ENCODE results near the gene HOXB13.

The HOXB13 gene

GRCh38 chr17:48690655-48691054, 37.9 kb downstream of the HOXB13 start:
- TF ChIP-seq ZBTB7A (IDR thresholded peaks at IDR 0.05; ENCODE audit: low read depth) (no peak), CREB1 (IDR thresholded peaks at IDR 0.05; ENCODE audit: low read depth) (no peak), MAX (IDR thresholded peaks at IDR 0.05) (no peak), EGR1 (IDR thresholded peaks at IDR 0.05) (no peak), NFIC (IDR thresholded peaks at IDR 0.05) (no peak), RAD21 (IDR thresholded peaks at IDR 0.05; ENCODE audit: low read depth) (no peak), TEAD4 (IDR thresholded peaks at IDR 0.05) (no peak), CEBPB (IDR thresholded peaks at IDR 0.05) (no peak), TCF12 (IDR thresholded peaks at IDR 0.05; ENCODE audit: low read depth) (no peak), TAF1 (IDR thresholded peaks at IDR 0.05; ENCODE audit: low read depth) (no peak), YY1 (IDR thresholded peaks at IDR 0.05; ENCODE audit: low read depth) (no peak), EP300 (IDR thresholded peaks at IDR 0.05; ENCODE audit: borderline replicate concordance) (no peak), FOXM1 (IDR thresholded peaks at IDR 0.05; ENCODE audit: borderline replicate concordance, low read depth) (no peak), USF1 (IDR thresholded peaks at IDR 0.05) (no peak)
- TF ChIP-seq, protein P1, sequence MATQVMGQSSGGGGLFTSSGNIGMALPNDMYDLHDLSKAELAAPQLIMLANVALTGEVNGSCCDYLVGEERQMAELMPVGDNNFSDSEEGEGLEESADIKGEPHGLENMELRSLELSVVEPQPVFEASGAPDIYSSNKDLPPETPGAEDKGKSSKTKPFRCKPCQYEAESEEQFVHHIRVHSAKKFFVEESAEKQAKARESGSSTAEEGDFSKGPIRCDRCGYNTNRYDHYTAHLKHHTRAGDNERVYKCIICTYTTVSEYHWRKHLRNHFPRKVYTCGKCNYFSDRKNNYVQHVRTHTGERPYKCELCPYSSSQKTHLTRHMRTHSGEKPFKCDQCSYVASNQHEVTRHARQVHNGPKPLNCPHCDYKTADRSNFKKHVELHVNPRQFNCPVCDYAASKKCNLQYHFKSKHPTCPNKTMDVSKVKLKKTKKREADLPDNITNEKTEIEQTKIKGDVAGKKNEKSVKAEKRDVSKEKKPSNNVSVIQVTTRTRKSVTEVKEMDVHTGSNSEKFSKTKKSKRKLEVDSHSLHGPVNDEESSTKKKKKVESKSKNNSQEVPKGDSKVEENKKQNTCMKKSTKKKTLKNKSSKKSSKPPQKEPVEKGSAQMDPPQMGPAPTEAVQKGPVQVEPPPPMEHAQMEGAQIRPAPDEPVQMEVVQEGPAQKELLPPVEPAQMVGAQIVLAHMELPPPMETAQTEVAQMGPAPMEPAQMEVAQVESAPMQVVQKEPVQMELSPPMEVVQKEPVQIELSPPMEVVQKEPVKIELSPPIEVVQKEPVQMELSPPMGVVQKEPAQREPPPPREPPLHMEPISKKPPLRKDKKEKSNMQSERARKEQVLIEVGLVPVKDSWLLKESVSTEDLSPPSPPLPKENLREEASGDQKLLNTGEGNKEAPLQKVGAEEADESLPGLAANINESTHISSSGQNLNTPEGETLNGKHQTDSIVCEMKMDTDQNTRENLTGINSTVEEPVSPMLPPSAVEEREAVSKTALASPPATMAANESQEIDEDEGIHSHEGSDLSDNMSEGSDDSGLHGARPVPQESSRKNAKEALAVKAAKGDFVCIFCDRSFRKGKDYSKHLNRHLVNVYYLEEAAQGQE (IDR thresholded peaks at IDR 0.05; ENCODE audit: low read depth) = no peak

DNA sequence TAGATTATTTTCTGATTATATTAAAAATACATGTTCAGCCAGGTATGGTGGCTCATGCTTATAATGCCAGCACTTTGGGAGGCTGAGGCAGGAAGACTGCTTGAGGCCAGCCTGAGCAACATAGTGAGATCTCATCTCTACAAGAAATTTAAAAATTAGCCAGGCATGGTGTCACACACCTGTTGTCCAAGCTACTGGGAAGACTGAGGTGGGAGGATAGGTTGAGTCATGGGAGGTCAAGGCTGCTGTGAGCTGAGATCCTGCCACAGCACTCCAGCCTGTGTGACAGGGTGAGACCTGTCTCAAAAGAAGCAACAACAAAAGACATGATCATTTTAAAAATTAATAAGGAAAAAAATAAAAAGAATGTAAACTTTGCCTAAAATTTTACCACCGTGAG, 46.9 kb downstream of the HOXB13 start:
- no peak for TF ChIP-seq USF1 (IDR thresholded peaks at IDR 0.05)
- no peak for TF ChIP-seq RAD21 (IDR thresholded peaks at IDR 0.05; ENCODE audit: low read depth)
- TF ChIP-seq FOXM1 (IDR thresholded peaks at IDR 0.05; ENCODE audit: borderline replicate concordance, low read depth) = no peak
- no peak for TF ChIP-seq YY1 (IDR thresholded peaks at IDR 0.05; ENCODE audit: low read depth)
- no peak for TF ChIP-seq EP300 (IDR thresholded peaks at IDR 0.05; ENCODE audit: borderline replicate concordance)
- TF ChIP-seq TEAD4 (IDR thresholded peaks at IDR 0.05) = no peak
- TF ChIP-seq CEBPB (IDR thresholded peaks at IDR 0.05) = no peak
- TF ChIP-seq CREB1 (IDR thresholded peaks at IDR 0.05; ENCODE audit: low read depth) = no peak
- no peak for TF ChIP-seq MAX (IDR thresholded peaks at IDR 0.05)
- no peak for TF ChIP-seq EGR1 (IDR thresholded peaks at IDR 0.05)
- TF ChIP-seq NFIC (IDR thresholded peaks at IDR 0.05) = no peak
- no peak for TF ChIP-seq TCF12 (IDR thresholded peaks at IDR 0.05; ENCODE audit: low read depth)
- TF ChIP-seq, protein P1 (IDR thresholded peaks at IDR 0.05; ENCODE audit: low read depth) = no peak
- TF ChIP-seq TAF1 (IDR thresholded peaks at IDR 0.05; ENCODE audit: low read depth) = no peak
- no peak for TF ChIP-seq ZBTB7A (IDR thresholded peaks at IDR 0.05; ENCODE audit: low read depth)

DNA sequence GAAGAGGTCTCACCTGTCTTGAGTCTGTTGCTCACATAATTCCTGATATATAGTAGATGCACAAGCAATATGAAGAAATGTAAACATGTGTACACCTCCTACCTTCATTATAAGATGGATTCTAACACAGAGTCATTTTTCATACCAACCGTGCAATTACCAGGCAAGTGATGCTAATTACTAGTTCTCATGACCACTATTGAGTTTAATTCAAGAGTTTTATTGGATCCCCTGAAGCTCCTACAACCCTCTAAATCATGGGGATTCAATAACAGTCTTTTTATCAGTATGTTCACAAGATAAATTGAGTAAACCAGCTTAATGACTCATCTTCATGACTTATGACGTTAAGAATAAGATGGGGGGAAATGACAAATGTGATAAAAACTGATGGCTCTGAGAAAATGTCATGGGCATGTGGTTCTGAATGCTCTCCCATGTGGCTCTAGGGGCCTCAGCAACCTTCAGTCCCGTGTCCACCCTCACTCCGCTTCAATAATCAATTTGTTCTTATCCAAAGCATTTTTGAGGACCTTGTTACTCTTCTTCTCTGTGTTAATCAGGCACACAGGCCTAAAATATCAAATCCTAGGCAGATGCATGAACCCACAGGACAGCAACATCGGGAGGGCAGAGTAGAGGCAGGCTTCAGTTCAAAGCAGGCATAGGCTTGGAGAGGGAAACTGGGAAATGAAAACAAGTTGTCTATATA, 49.0 kb downstream of the HOXB13 start:
- TF ChIP-seq NFIC (IDR thresholded peaks at IDR 0.05) = no peak
- no peak for TF ChIP-seq CEBPB (IDR thresholded peaks at IDR 0.05)
- TF ChIP-seq ZBTB7A (IDR thresholded peaks at IDR 0.05; ENCODE audit: low read depth) = no peak

GRCh38 chr17:48678141-48678971, 50.2 kb downstream of the HOXB13 start:
- TF ChIP-seq, protein P1 (IDR thresholded peaks at IDR 0.05; ENCODE audit: low read depth) = no peak
- TF ChIP-seq RAD21 (IDR thresholded peaks at IDR 0.05; ENCODE audit: low read depth) = peak; percentile 87
